Astrocyte (in vitro differentiated cells and primary cell): Measurements from ENCODE around the gene ZNF783. TPM values are rescaled to one million over a fixed set of nuclear protein-coding genes. Genes with fewer than 3 reads are reported as not detected.

Source experiments
- DNase-seq: peaks from one replicate; pipeline ENCODE4 v3.0.0-alpha.2; 2010; ENCODE audit warnings: low read depth
- FAIRE-seq: peaks from 2 replicates; lab custom pipeline; 2011; peaks lifted over from hg19 to GRCh38; lab: Jason Lieb, UNC
- H2AFZ ChIP-seq: 2 replicates; pipeline ENCODE4 v1.6.0; 2012; ENCODE audit warnings: low read depth, low read length, inconsistent platforms
- H3K27ac ChIP-seq: 2 replicates; pipeline ENCODE4 v1.5.1; 2011; ENCODE audit warnings: low read depth, low read length, inconsistent platforms
- H3K27me3 ChIP-seq: 2 replicates; pipeline ENCODE4 v1.6.0; 2011; ENCODE audit warnings: low read length, inconsistent platforms; ENCODE audit not compliant: insufficient read depth
- H3K36me3 ChIP-seq: 2 replicates; pipeline ENCODE4 v1.5.1; 2011; ENCODE audit warnings: low read length, inconsistent platforms; ENCODE audit not compliant: insufficient read depth
- H3K4me1 ChIP-seq: 2 replicates; pipeline ENCODE4 v1.5.1; 2011; ENCODE audit warnings: low read length, inconsistent platforms; ENCODE audit not compliant: insufficient read depth
- H3K4me2 ChIP-seq: 2 replicates; pipeline ENCODE4 v1.6.0; 2012; ENCODE audit warnings: low read length, inconsistent platforms
- H3K4me3 ChIP-seq: 2 replicates; pipeline ENCODE4 v1.5.1; 2011; ENCODE audit warnings: low read depth, mild to moderate bottlenecking, low read length, inconsistent platforms; ENCODE audit not compliant: insufficient read depth
- H3K79me2 ChIP-seq: 2 replicates; pipeline ENCODE4 v1.6.0; 2012; ENCODE audit warnings: mild to moderate bottlenecking, low read length, inconsistent platforms; ENCODE audit not compliant: insufficient read depth
- H3K9ac ChIP-seq: 2 replicates; pipeline ENCODE4 v1.6.0; 2012; ENCODE audit warnings: mild to moderate bottlenecking, low read length, inconsistent platforms
- H3K9me3 ChIP-seq: 2 replicates; pipeline ENCODE4 v1.5.1; 2012; ENCODE audit warnings: low read depth, mild to moderate bottlenecking, low read length, inconsistent platforms; ENCODE audit not compliant: insufficient read depth
- H4K20me1 ChIP-seq: 2 replicates; pipeline ENCODE4 v1.6.0; 2012; ENCODE audit warnings: low read length, inconsistent platforms; ENCODE audit not compliant: insufficient read depth
- H3K27ac Mint-ChIP-seq: one replicate; pipeline ENCODE4 v1.8.0; 2021; ENCODE audit warnings: mild to moderate bottlenecking, mixed read lengths; ENCODE audit not compliant: unreplicated experiment
- H3K27me3 Mint-ChIP-seq: one replicate; pipeline ENCODE4 v1.8.0; 2021; ENCODE audit warnings: low read depth, mixed read lengths; ENCODE audit not compliant: unreplicated experiment
- H3K36me3 Mint-ChIP-seq: one replicate; pipeline ENCODE4 v1.8.0; 2021; ENCODE audit warnings: low read depth, mixed read lengths; ENCODE audit not compliant: unreplicated experiment
- H3K4me1 Mint-ChIP-seq: one replicate; pipeline ENCODE4 v1.8.0; 2021; ENCODE audit warnings: low read depth, mixed read lengths; ENCODE audit not compliant: unreplicated experiment
- H3K4me3 Mint-ChIP-seq: one replicate; pipeline ENCODE4 v1.8.0; 2021; ENCODE audit warnings: mild to moderate bottlenecking, moderate library complexity, mixed read lengths; ENCODE audit not compliant: unreplicated experiment
- H3K9me3 Mint-ChIP-seq: one replicate; pipeline ENCODE4 v1.8.0; 2021; ENCODE audit warnings: mild to moderate bottlenecking, mixed read lengths; ENCODE audit not compliant: unreplicated experiment
- EZH2 ChIP-seq: IDR thresholded peaks from 2 replicates; pipeline ENCODE4 v1.6.1; 2012; ENCODE audit warnings: mild to moderate bottlenecking, low read length, inconsistent platforms; ENCODE audit not compliant: insufficient read depth
- total RNA-seq: library from RNA; stranded (reverse); gene quantifications from 2 replicates; pipeline ENCODE4 v1.2.1, GENCODE V29; 2021
- TF ChIP-seq, protein P1 (sequence below): IDR thresholded peaks from 2 replicates; pipeline ENCODE4 v1.5.1; 2011; ENCODE audit warnings: low read depth, mild to moderate bottlenecking, inconsistent platforms, low read length, moderate library complexity; ENCODE audit not compliant: insufficient read depth

Gene ZNF783
- total RNA-seq, 1 donor from 2014 or later: 10.6 TPM

DNA sequence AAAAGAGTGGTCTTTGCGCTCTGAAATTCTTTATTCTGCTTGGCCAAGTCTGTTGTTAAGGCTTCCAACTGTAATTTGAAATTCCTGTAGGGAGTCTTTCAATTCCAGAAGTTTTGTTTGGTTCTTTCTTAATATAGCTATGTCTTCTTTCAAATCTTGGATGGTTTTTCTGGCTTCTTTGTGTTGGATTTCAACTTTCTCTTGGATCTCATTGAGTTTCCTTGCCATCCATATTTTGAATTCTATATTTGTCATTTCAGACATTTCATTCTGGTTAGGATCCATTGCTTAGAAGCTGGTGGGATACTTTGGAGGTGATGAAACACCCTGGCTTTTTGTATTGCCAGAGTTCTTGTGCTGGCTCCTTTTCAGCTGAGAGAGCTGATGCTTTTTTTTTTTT lies 55.5 kb downstream of the ZNF783 start:
- no peaks in the 10 kb centered on the region for H3K4me1 ChIP-seq
- FAIRE-seq: no peak
- H3K4me3 Mint-ChIP-seq: no peak overlapping the region

DNA sequence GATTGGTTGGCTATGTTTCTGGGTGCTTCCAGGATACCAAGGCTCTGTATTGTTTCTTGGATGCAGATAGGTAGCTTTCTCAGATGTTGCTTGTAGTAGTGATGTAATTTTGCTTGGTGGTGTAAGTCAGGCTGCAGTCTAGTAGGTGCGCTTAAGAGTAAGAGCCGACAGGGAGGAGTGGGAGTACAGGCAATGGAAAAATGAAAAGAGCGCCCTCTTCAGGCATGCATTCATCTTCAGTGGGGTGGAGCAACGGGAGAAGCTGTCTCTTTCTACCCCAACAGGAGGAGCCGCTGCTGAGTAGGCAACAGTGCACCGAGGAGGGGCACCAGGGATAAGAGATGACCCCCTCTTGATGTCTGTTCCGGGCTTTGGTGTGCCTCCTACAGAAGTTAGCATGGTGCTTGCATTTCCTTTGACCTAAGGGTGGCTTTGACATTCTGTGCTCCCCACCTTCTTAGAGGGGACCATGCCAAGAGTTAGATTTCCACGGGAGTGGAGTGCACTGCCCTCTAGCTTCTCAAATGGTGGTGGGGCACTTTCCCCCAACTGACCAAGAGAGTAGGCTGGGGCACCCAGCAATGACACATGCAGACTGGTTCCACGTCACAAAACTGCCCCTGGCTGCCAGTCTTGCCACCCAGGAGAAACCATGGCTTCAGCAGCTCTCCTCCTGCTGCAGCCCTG lies 56.1 kb downstream of the ZNF783 start:
- Histone ChIP-seq H3K9ac (no peak overlapping the region), H3K27me3 (peaks cover 2% of the 10 kb centered on the region), H3K36me3 (no peaks in the 10 kb centered on the region), H3K4me3 (no peak overlapping the region), H3K27ac (no peak overlapping the region), H3K4me1 (no peaks in the 10 kb centered on the region), H4K20me1 (no peaks in the 10 kb centered on the region), H3K79me2 (no peaks in the 10 kb centered on the region), H3K4me2 (no peak overlapping the region), H3K9me3 (no peaks in the 10 kb centered on the region), H2AFZ (no peak overlapping the region)
- FAIRE-seq: no peak
- Mint-ChIP-seq H3K9me3 (peaks cover 15% of the 10 kb centered on the region), H3K27ac (peak overlapping the region; percentile 21), H3K27me3 (peaks cover 14% of the 10 kb centered on the region), H3K36me3 (no peaks in the 10 kb centered on the region), H3K4me3 (no peak overlapping the region), H3K4me1 (no peaks in the 10 kb centered on the region)
- DNase-seq: no peak
- TF ChIP-seq EZH2: no peak
- TF ChIP-seq, protein P1, sequence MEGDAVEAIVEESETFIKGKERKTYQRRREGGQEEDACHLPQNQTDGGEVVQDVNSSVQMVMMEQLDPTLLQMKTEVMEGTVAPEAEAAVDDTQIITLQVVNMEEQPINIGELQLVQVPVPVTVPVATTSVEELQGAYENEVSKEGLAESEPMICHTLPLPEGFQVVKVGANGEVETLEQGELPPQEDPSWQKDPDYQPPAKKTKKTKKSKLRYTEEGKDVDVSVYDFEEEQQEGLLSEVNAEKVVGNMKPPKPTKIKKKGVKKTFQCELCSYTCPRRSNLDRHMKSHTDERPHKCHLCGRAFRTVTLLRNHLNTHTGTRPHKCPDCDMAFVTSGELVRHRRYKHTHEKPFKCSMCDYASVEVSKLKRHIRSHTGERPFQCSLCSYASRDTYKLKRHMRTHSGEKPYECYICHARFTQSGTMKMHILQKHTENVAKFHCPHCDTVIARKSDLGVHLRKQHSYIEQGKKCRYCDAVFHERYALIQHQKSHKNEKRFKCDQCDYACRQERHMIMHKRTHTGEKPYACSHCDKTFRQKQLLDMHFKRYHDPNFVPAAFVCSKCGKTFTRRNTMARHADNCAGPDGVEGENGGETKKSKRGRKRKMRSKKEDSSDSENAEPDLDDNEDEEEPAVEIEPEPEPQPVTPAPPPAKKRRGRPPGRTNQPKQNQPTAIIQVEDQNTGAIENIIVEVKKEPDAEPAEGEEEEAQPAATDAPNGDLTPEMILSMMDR: no peak

More for the DNA sequence above, 55.5 kb downstream of the ZNF783 start:
- Histone ChIP-seq H3K4me3 (no peak overlapping the region), H3K27ac (no peak overlapping the region), H3K36me3 (no peaks in the 10 kb centered on the region), H3K9ac (no peak overlapping the region), H3K79me2 (no peaks in the 10 kb centered on the region), H4K20me1 (no peaks in the 10 kb centered on the region), H3K27me3 (peaks cover 2% of the 10 kb centered on the region), H3K4me2 (no peak overlapping the region), H2AFZ (no peak overlapping the region), H3K9me3 (no peaks in the 10 kb centered on the region)
- Mint-ChIP-seq H3K4me1 (no peaks in the 10 kb centered on the region), H3K27ac (no peak overlapping the region), H3K36me3 (no peaks in the 10 kb centered on the region), H3K9me3 (peaks cover 15% of the 10 kb centered on the region), H3K27me3 (peaks cover 14% of the 10 kb centered on the region)
- no peak for DNase-seq
- TF ChIP-seq EZH2: no peak
- TF ChIP-seq, protein P1: no peak

GRCh38 chr7:149319376-149319775 lies 57.4 kb downstream of the ZNF783 start:
- no peak overlapping the region for H3K4me3 Mint-ChIP-seq
- peaks cover 2% of the 10 kb centered on the region for H3K27me3 ChIP-seq
- H3K4me2 ChIP-seq: no peak overlapping the region
- H3K9me3 ChIP-seq: no peaks in the 10 kb centered on the region
- no peaks in the 10 kb centered on the region for H3K4me1 ChIP-seq
- TF ChIP-seq EZH2: no peak
- TF ChIP-seq, protein P1: no peak
- H3K36me3 Mint-ChIP-seq: no peaks in the 10 kb centered on the region
- no peak overlapping the region for H3K9ac ChIP-seq
- no peak overlapping the region for H3K4me3 ChIP-seq
- peaks cover 14% of the 10 kb centered on the region for H3K27me3 Mint-ChIP-seq
- no peak overlapping the region for H3K27ac ChIP-seq
- no peaks in the 10 kb centered on the region for H3K4me1 Mint-ChIP-seq
- no peaks in the 10 kb centered on the region for H4K20me1 ChIP-seq
- no peak overlapping the region for H3K27ac Mint-ChIP-seq
- no peak for FAIRE-seq
- H3K9me3 Mint-ChIP-seq: peaks cover 12% of the 10 kb centered on the region
- H3K79me2 ChIP-seq: no peaks in the 10 kb centered on the region
- no peak for DNase-seq
- H3K36me3 ChIP-seq: no peaks in the 10 kb centered on the region
- no peak overlapping the region for H2AFZ ChIP-seq
